C4-2B (cell line): ENCODE results near the gene TUBA4A.
A peak's percentile ranks its signal among the peaks of the same experiment; 100 is the strongest.

Experiments
- ZFX ChIP-seq: fragments of 450-650 bp; IDR thresholded peaks from 2 replicates; pipeline ENCODE4 v1.6.1; 2017
- TF ChIP-seq, protein P1 (sequence below): fragments of 450-650 bp; conservative IDR thresholded peaks from 2 replicates; pipeline ENCODE4 v1.5.1; 2017; ENCODE audit warnings: mild to moderate bottlenecking

DNA sequence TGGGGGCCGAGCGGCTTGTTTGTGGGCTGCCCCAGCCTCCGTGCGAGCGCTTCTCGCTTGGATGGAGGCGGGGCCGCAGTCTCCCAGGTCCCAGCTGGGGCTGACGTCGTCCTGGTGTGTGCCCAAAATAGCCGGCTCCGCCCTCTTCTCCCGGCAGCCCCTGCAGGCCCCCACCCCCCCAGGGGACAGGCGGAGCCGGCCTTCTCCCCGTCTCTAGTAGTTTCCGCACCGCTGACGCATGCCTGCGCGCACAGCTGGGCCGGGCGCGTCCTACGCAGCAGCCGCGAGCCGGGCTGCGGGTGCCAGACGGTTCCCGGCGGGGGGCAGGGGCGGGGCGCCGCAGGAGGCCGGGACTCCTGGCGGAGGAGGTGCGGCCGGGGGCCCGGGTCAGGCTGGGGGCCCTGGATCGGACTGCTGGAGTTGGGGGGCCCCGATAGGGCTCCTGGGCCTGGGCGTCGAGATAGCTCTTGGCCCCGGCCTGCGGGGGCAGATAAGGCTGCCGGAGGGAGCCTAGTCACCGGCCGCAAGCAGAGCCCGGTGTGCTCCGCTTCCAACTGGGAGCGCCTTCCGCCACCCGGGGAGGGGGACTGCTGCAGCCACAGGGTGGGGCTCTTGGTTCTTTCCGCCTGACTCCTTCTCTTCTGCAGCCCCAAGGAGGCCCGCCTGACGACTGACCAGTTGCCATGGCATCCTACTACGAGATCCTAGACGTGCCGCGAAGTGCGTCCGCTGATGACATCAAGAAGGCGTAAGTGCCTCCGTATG lies 25.6 kb upstream of the TUBA4A start, which contains the start of gene DNAJB2:
- TF ChIP-seq, protein P1, sequence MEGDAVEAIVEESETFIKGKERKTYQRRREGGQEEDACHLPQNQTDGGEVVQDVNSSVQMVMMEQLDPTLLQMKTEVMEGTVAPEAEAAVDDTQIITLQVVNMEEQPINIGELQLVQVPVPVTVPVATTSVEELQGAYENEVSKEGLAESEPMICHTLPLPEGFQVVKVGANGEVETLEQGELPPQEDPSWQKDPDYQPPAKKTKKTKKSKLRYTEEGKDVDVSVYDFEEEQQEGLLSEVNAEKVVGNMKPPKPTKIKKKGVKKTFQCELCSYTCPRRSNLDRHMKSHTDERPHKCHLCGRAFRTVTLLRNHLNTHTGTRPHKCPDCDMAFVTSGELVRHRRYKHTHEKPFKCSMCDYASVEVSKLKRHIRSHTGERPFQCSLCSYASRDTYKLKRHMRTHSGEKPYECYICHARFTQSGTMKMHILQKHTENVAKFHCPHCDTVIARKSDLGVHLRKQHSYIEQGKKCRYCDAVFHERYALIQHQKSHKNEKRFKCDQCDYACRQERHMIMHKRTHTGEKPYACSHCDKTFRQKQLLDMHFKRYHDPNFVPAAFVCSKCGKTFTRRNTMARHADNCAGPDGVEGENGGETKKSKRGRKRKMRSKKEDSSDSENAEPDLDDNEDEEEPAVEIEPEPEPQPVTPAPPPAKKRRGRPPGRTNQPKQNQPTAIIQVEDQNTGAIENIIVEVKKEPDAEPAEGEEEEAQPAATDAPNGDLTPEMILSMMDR = no peak
- peak; percentile 52; the same call in 1 of the 2 replicates for TF ChIP-seq ZFX
